GM18511 (cell line): ENCODE measurements around the gene RNF5.
"Not testable (repeated sequence)": the region's sequence is repeated elsewhere in the genome, so short reads cannot be mapped to it uniquely, and the experiment has no call there.

Experiments used
- ATAC-seq: cut with Tn5 transposase; IDR thresholded peaks from one replicate; pipeline ENCODE4 v1.9.1; 2021; ENCODE audit warnings: mild to moderate bottlenecking, moderate library complexity; ENCODE audit not compliant: unreplicated experiment

The RNF5 gene

GRCh38 chr6:32203426-32204267 is 25.4 kb downstream of the RNF5 start:
- ATAC-seq: no peak

- no peak for ATAC-seq
Observed at GRCh38 chr6:32204268-32204715, 26.1 kb downstream of the RNF5 start.

- ATAC-seq: no peak
Observed at GRCh38 chr6:32208996-32209395, 30.8 kb downstream of the RNF5 start.

- ATAC-seq: no peak
Observed at GRCh38 chr6:32210191-32210601, 32.0 kb downstream of the RNF5 start.

- not testable (repeated sequence) for ATAC-seq
Observed at GRCh38 chr6:32211432-32211831, 33.2 kb downstream of the RNF5 start.

GRCh38 chr6:32212076-32212760 is 34.0 kb downstream of the RNF5 start:
- no peak for ATAC-seq

GRCh38 chr6:32213649-32214048 is 35.4 kb downstream of the RNF5 start:
- no peak for ATAC-seq

GRCh38 chr6:32214126-32214525 is 35.9 kb downstream of the RNF5 start:
- ATAC-seq: no peak

- no peak for ATAC-seq
Observed at GRCh38 chr6:32215617-32216016, 37.4 kb downstream of the RNF5 start.

- ATAC-seq: no peak
Observed at GRCh38 chr6:32216285-32216684, 38.1 kb downstream of the RNF5 start.

- ATAC-seq: no peak
Observed at GRCh38 chr6:32216998-32217397, 38.8 kb downstream of the RNF5 start.

GRCh38 chr6:32218167-32218566 is 40.0 kb downstream of the RNF5 start:
- ATAC-seq: no peak

GRCh38 chr6:32220021-32220420 is 41.8 kb downstream of the RNF5 start:
- ATAC-seq: no peak

- ATAC-seq: no peak
Observed at GRCh38 chr6:32222333-32223230, 44.4 kb downstream of the RNF5 start.

GRCh38 chr6:32223258-32224235 is 45.3 kb downstream of the RNF5 start, which contains the start of gene NOTCH4:
Gene NOTCH4 (minus strand): TSS chr6:32224067. CDS start chr6:32223928, 139 bp downstream.
- no peak for ATAC-seq

- peak; percentile 50 for ATAC-seq
Observed at GRCh38 chr6:32224696-32225095, 46.5 kb downstream of the RNF5 start.

GRCh38 chr6:32226434-32226833 is 48.2 kb downstream of the RNF5 start:
- no peak for ATAC-seq
